SK-N-SH treated with all-trans-retinoic acid at 6 μM for 48 hours (cell line): ENCODE data around the gene TSHZ2.

ENCODE experiments used
- ATAC-seq: fragments of 200-7000 bp; cut with Tn5 transposase; 3 replicates; pipeline ENCODE4 v1.9.1; 2020; ENCODE audit warnings: mild to moderate bottlenecking, moderate library complexity
- ARNTL ChIP-seq: fragments of 450-650 bp; formaldehyde crosslinking; IDR thresholded peaks from 2 replicates; pipeline ENCODE4 v1.5.0; 2020; ENCODE audit warnings: low read depth, mild to moderate bottlenecking, moderate library complexity, borderline replicate concordance
- BACH2 ChIP-seq: fragments of 250-450 bp; sonication (Bioruptor Pico); IDR thresholded peaks from 2 replicates; pipeline ENCODE4 v1.9.0; 2021; ENCODE audit warnings: mild to moderate bottlenecking, borderline replicate concordance
- CSDC2 ChIP-seq: fragments of 250-450 bp; sonication (Bioruptor Pico); IDR thresholded peaks from 2 replicates; pipeline ENCODE4 v1.5.0; 2020; ENCODE audit warnings: mild to moderate bottlenecking, moderate library complexity
- CSRNP3 ChIP-seq: fragments of 250-450 bp; sonication (Bioruptor Pico); IDR thresholded peaks from 2 replicates; pipeline ENCODE4 v1.5.1; 2021; ENCODE audit warnings: mild to moderate bottlenecking, moderate library complexity
- ESRRG ChIP-seq: fragments of 250-450 bp; sonication (Bioruptor Pico); IDR thresholded peaks from 2 replicates; pipeline ENCODE4 v1.6.1; 2021; ENCODE audit warnings: mild to moderate bottlenecking
- GLIS3 ChIP-seq: fragments of 250-450 bp; sonication (Bioruptor Pico); IDR thresholded peaks from 2 replicates; pipeline ENCODE4 v1.5.0; 2020; ENCODE audit warnings: mild to moderate bottlenecking, moderate library complexity
- ISL1 ChIP-seq: fragments of 250-450 bp; sonication (Bioruptor Pico); IDR thresholded peaks from 2 replicates; pipeline ENCODE4 v2.1.2; 2022; ENCODE audit warnings: mild to moderate bottlenecking, moderate library complexity
- OSR1 ChIP-seq: fragments of 250-450 bp; sonication (Bioruptor Pico); IDR thresholded peaks from 2 replicates; pipeline ENCODE4 v1.8.0; 2022; ENCODE audit warnings: moderate library complexity, mild to moderate bottlenecking, inconsistent platforms
- PPARA ChIP-seq: fragments of 250-450 bp; sonication (Bioruptor Pico); IDR thresholded peaks from 2 replicates; pipeline ENCODE4 v1.5.0; 2020; ENCODE audit warnings: mild to moderate bottlenecking, borderline replicate concordance
- RARB ChIP-seq: fragments of 250-450 bp; sonication (Bioruptor Pico); IDR thresholded peaks from 2 replicates; pipeline ENCODE4 v1.8.0; 2021; ENCODE audit warnings: mild to moderate bottlenecking, moderate library complexity
- SNAI2 ChIP-seq: fragments of 250-450 bp; sonication (Bioruptor Pico); IDR thresholded peaks from 2 replicates; pipeline ENCODE4 v1.5.0; 2020; ENCODE audit warnings: mild to moderate bottlenecking, moderate library complexity
- TCF4 ChIP-seq: fragments of 250-450 bp; sonication (Bioruptor Pico); IDR thresholded peaks from 2 replicates; pipeline ENCODE4 v1.8.0; 2021; ENCODE audit warnings: mild to moderate bottlenecking, moderate library complexity, borderline replicate concordance
- TOX ChIP-seq: fragments of 250-450 bp; sonication (Bioruptor Pico); IDR thresholded peaks from 2 replicates; pipeline ENCODE4 v1.8.0; 2021; ENCODE audit warnings: mild to moderate bottlenecking, moderate library complexity, borderline replicate concordance
- TSHZ2 ChIP-seq: fragments of 250-450 bp; sonication (Bioruptor Pico); IDR thresholded peaks from 2 replicates; pipeline ENCODE4 v1.5.0; 2020; ENCODE audit warnings: mild to moderate bottlenecking, moderate library complexity
- ZC3H10 ChIP-seq: fragments of 250-450 bp; sonication (Bioruptor Pico); IDR thresholded peaks from 2 replicates; pipeline ENCODE4 v1.5.1; 2021; ENCODE audit warnings: mild to moderate bottlenecking, moderate library complexity
- ZFP3 ChIP-seq: fragments of 250-450 bp; sonication (Bioruptor Pico); IDR thresholded peaks from 2 replicates; pipeline ENCODE4 v1.5.0; 2020; ENCODE audit warnings: mild to moderate bottlenecking, moderate library complexity
- ZFP30 ChIP-seq: fragments of 450-650 bp; formaldehyde crosslinking; IDR thresholded peaks from 2 replicates; pipeline ENCODE4 v1.5.0; 2022; ENCODE audit warnings: mild to moderate bottlenecking, moderate library complexity
- ZNF565 ChIP-seq: fragments of 450-650 bp; formaldehyde crosslinking; conservative IDR thresholded peaks from 2 replicates; pipeline ENCODE4 v1.5.0; 2020; ENCODE audit warnings: low read depth, mild to moderate bottlenecking, moderate library complexity
- ZNF70 ChIP-seq: fragments of 450-650 bp; formaldehyde crosslinking; IDR thresholded peaks from 2 replicates; pipeline ENCODE4 v1.5.0; 2020; ENCODE audit warnings: mild to moderate bottlenecking, moderate library complexity
- ZNF8 ChIP-seq: fragments of 450-650 bp; formaldehyde crosslinking; IDR thresholded peaks from 2 replicates; pipeline ENCODE4 v1.5.0; 2020; ENCODE audit warnings: mild to moderate bottlenecking, moderate library complexity
- TF ChIP-seq, protein P1 (sequence below): fragments of 250-450 bp; sonication (Bioruptor Pico); IDR thresholded peaks from 2 replicates; pipeline ENCODE4 v1.8.0; 2021; ENCODE audit warnings: low read depth, mild to moderate bottlenecking, moderate library complexity, borderline replicate concordance
- TF ChIP-seq, protein P2 (sequence below): fragments of 250-450 bp; sonication (Bioruptor Pico); IDR thresholded peaks from 2 replicates; pipeline ENCODE4 v1.8.0; 2020; ENCODE audit warnings: mild to moderate bottlenecking, moderate library complexity, borderline replicate concordance

TSHZ2 gene

GRCh38 chr20:53274365-53274764 lies 302.2 kb downstream of the TSHZ2 start (continued):
- TF ChIP-seq ESRRG (CRISPR knock-in tag) (no peak), ZFP30 (CRISPR knock-in tag) (no peak)
- TF ChIP-seq, all 23 proteins: peak for 0

DNA sequence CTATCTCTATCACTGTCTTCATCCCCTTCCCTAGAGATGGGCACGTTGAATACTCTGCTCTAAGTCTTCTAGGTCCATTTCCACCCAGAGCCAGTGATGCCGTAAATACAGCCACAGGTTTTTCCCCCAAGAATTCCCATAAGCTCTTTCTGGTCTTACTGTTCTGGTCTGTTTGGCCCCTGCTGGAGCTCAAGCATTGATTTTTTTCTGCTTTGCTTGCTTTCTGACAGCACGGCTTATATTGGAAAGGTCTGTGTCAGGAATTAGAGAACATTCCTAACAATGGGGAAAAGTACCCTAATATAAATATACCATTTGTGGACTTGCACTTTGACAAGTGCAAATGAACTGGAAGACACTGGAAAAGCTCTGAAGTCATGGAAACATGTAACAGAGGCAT lies 302.6 kb downstream of the TSHZ2 start:
- ATAC-seq, result no peak
- TF ChIP-seq ISL1 (CRISPR knock-in tag), result no peak
- no peak for TF ChIP-seq BACH2

DNA sequence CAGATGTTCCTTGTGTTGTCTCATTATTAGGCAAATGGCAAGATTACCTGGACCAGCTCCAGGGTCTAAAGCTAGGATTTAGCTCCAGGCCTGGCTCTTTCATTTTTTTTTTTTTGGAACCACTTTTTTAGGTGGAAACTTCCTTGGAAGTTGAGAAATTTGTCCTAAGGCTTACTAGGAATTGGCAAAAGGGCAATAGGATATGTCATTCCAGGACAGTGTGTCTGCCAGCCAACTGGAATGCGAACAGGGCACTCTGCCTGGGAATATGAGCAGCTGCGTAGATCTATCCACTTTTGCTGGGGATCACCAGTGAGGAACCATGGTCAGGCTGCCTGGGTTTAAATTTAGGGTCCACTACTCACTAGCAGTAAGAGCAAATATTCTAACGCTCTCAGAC lies 304.0 kb downstream of the TSHZ2 start:
- ATAC-seq, result no peak
- TF ChIP-seq OSR1 (no peak), BACH2 (no peak), ZNF565 (CRISPR knock-in tag) (no peak), RARB (no peak), ZFP3 (CRISPR knock-in tag) (no peak), TOX (CRISPR knock-in tag) (no peak), ZNF70 (CRISPR knock-in tag) (no peak), TSHZ2 (CRISPR knock-in tag) (no peak), ZC3H10 (CRISPR knock-in tag) (no peak), ARNTL (CRISPR knock-in tag) (no peak), PPARA (CRISPR knock-in tag) (no peak), ISL1 (CRISPR knock-in tag) (no peak)
- TF ChIP-seq, protein P1, sequence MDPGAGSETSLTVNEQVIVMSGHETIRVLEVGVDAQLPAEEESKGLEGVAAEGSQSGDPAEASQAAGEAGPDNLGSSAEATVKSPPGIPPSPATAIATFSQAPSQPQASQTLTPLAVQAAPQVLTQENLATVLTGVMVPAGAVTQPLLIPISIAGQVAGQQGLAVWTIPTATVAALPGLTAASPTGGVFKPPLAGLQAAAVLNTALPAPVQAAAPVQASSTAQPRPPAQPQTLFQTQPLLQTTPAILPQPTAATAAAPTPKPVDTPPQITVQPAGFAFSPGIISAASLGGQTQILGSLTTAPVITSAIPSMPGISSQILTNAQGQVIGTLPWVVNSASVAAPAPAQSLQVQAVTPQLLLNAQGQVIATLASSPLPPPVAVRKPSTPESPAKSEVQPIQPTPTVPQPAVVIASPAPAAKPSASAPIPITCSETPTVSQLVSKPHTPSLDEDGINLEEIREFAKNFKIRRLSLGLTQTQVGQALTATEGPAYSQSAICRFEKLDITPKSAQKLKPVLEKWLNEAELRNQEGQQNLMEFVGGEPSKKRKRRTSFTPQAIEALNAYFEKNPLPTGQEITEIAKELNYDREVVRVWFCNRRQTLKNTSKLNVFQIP (CRISPR knock-in tag), result no peak

- TF ChIP-seq ARNTL (CRISPR knock-in tag) (no peak), ZNF70 (CRISPR knock-in tag) (no peak), TCF4 (CRISPR knock-in tag) (no peak), CSDC2 (CRISPR knock-in tag) (no peak), RARB (no peak), PPARA (CRISPR knock-in tag) (no peak), TOX (CRISPR knock-in tag) (no peak), CSRNP3 (CRISPR knock-in tag) (no peak), ZNF8 (CRISPR knock-in tag) (no peak), BACH2 (no peak), SNAI2 (no peak), ZFP30 (CRISPR knock-in tag) (no peak)
- TF ChIP-seq, protein P2, sequence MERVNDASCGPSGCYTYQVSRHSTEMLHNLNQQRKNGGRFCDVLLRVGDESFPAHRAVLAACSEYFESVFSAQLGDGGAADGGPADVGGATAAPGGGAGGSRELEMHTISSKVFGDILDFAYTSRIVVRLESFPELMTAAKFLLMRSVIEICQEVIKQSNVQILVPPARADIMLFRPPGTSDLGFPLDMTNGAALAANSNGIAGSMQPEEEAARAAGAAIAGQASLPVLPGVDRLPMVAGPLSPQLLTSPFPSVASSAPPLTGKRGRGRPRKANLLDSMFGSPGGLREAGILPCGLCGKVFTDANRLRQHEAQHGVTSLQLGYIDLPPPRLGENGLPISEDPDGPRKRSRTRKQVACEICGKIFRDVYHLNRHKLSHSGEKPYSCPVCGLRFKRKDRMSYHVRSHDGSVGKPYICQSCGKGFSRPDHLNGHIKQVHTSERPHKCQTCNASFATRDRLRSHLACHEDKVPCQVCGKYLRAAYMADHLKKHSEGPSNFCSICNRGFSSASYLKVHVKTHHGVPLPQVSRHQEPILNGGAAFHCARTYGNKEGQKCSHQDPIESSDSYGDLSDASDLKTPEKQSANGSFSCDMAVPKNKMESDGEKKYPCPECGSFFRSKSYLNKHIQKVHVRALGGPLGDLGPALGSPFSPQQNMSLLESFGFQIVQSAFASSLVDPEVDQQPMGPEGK (CRISPR knock-in tag), result no peak
- ATAC-seq, result no peak
These were observed 306.4 kb downstream of the TSHZ2 start for GRCh38 chr20:53278555-53278954.

DNA sequence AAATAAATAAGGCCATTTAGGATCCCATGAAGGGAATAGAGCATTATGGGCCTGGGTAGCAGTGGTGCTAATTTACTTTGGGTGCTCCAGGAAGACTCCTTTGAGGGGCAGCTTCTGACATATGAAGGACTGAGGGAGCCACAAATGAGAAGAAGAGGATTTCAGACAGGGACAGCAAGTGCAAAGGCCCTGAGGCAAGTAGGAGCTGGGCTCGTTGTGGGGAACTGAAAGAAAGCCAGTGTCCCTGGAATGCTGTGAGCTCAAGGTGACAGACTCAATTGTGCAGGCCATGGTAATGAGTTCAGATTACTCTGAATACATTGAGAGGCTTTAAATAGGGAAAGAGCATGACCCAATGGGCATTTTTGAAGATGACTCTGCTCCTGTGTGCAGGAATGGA lies 307.6 kb downstream of the TSHZ2 start:
- no peak for ATAC-seq
- TF ChIP-seq SNAI2, result no peak
- no peak for TF ChIP-seq GLIS3 (CRISPR knock-in tag)
- TF ChIP-seq ESRRG (CRISPR knock-in tag), result no peak
- no peak for TF ChIP-seq BACH2
- no peak for TF ChIP-seq ZNF70 (CRISPR knock-in tag)
- TF ChIP-seq, protein P1 (CRISPR knock-in tag), result no peak
- no peak for TF ChIP-seq PPARA (CRISPR knock-in tag)
- no peak for TF ChIP-seq ZFP30 (CRISPR knock-in tag)
- TF ChIP-seq ZNF565 (CRISPR knock-in tag), result no peak
- no peak for TF ChIP-seq CSRNP3 (CRISPR knock-in tag)
- TF ChIP-seq RARB, result no peak
- TF ChIP-seq TCF4 (CRISPR knock-in tag), result no peak
